ENCODE measurements around the gene MTPN.

- TF ChIP-seq CTCF (conservative IDR thresholded peaks at IDR 0.05; ENCODE audit: low read depth, low read length) (no peak), EZH2 (IDR thresholded peaks at IDR 0.05; ENCODE audit: borderline replicate concordance, low read depth, low read length, poor library complexity, severe bottlenecking) (no peak)
Observed at GRCh38 chr7:135889823-135890222, 87.3 kb downstream of the MTPN start.

Measured in A673 (cell line).